Measurements from ENCODE around the gene NKX2-4.
"Not testable (repeated sequence)": the region's sequence is repeated elsewhere in the genome, so short reads cannot be mapped to it uniquely, and the experiment has no call there.

Gene NKX2-4

GRCh38 chr20:21397341-21398108 is at the start of gene NKX2-4:
NKX2-4 (minus strand) TSS chr20:21397526; CDS start chr20:21397399, 127 bp downstream.
- no peak for DNase-seq

- DNase-seq: no peak
Measured at GRCh38 chr20:21437816-21438215, 40.5 kb upstream of the NKX2-4 start.

- no peak for DNase-seq
Measured at GRCh38 chr20:21437248-21437647, 39.9 kb upstream of the NKX2-4 start.

GRCh38 chr20:21436205-21436604 is 38.9 kb upstream of the NKX2-4 start:
- no peak for DNase-seq

- DNase-seq: no peak
Measured at GRCh38 chr20:21435576-21435975, 38.2 kb upstream of the NKX2-4 start.

- DNase-seq: no peak
Measured at GRCh38 chr20:21433329-21433890, 36.1 kb upstream of the NKX2-4 start.

GRCh38 chr20:21432911-21433310 is 35.6 kb upstream of the NKX2-4 start:
- no peak for DNase-seq

GRCh38 chr20:21430020-21430419 is 32.7 kb upstream of the NKX2-4 start:
- no peak for DNase-seq

- DNase-seq: no peak
Measured at GRCh38 chr20:21424846-21425245, 27.5 kb upstream of the NKX2-4 start.

- DNase-seq: not testable (repeated sequence)
Measured at GRCh38 chr20:21423712-21424111, 26.4 kb upstream of the NKX2-4 start.

GRCh38 chr20:21421601-21422236 is 24.4 kb upstream of the NKX2-4 start:
- no peak for DNase-seq

GRCh38 chr20:21419147-21419546 is 21.8 kb upstream of the NKX2-4 start:
- DNase-seq: not testable (repeated sequence)

GRCh38 chr20:21413996-21414395 is 16.7 kb upstream of the NKX2-4 start:
- DNase-seq: not testable (repeated sequence)

- no peak for DNase-seq
Measured at GRCh38 chr20:21411725-21412124, 14.4 kb upstream of the NKX2-4 start.

- no peak for DNase-seq
Measured at GRCh38 chr20:21399005-21399475, 1.7 kb upstream of the NKX2-4 start.

GRCh38 chr20:21398109-21399004 is 1.0 kb upstream of the NKX2-4 start:
- no peak for DNase-seq

GRCh38 chr20:21396599-21397340 is 556 bp downstream of the NKX2-4 start:
- DNase-seq: no peak

GRCh38 chr20:21395666-21396598 is 1.4 kb downstream of the NKX2-4 start:
- no peak for DNase-seq

GRCh38 chr20:21395051-21395665 is 2.2 kb downstream of the NKX2-4 start:
- DNase-seq: no peak

- no peak for DNase-seq
Measured at GRCh38 chr20:21394551-21394950, 2.8 kb downstream of the NKX2-4 start.
